K562 (cell line): ENCODE measurements around the gene TBC1D2B.

Experiments used
- ETV6 ChIP-seq, 3 experiments: fragments of 150-350 bp in 1 of 3; sonication (generic) in 1 of 3; formaldehyde crosslinking in 1 of 3; IDR thresholded peaks; 2 replicates each; pipeline versions ENCODE4 v1.6.1 to v1.8.0; 2014 to 2022; ENCODE audit warnings: borderline replicate concordance in 2 of 3, low read depth in 2 of 3, antibody characterized with exemption in 1 of 3, low read length in 1 of 3, mild to moderate bottlenecking in 1 of 3, missing genetic modification reagents in 1 of 3
- FOXM1 ChIP-seq, 2 experiments: fragments of 450-650 bp in 1 of 2; sonication (generic) in 1 of 2; formaldehyde crosslinking in 1 of 2; IDR thresholded peaks; 2 replicates each; pipeline versions ENCODE4 v1.6.1 to v1.9.0; 2017 to 2022; ENCODE audit warnings: low read depth in 2 of 2, mild to moderate bottlenecking in 2 of 2, missing genetic modification reagents in 1 of 2, moderate library complexity in 1 of 2
- POLR2A ChIP-seq: fragments of 450-650 bp; conservative IDR thresholded peaks from 2 replicates; pipeline ENCODE4 v1.6.1; 2016
- RAD21 ChIP-seq, 2 experiments: fragments of 250-450 bp in 1 of 2; fragments of 450-650 bp in 1 of 2; sonication (Bioruptor Pico) in 1 of 2; formaldehyde crosslinking in 1 of 2; IDR thresholded peaks in 1 of 2; conservative IDR thresholded peaks in 1 of 2; 2 replicates each; pipeline versions ENCODE4 v1.4.0 to v1.8.0; 2020 to 2022; ENCODE audit warnings: mild to moderate bottlenecking in 2 of 2, moderate library complexity in 1 of 2
- SIRT6 ChIP-seq: IDR thresholded peaks from one replicate; pipeline ENCODE4 v1.6.1; 2012; ENCODE audit warnings: low read depth, mild to moderate bottlenecking, control low read depth, inconsistent platforms, low read length, moderate library complexity
- SMAD3 ChIP-seq: fragments of 450-650 bp; formaldehyde crosslinking; conservative IDR thresholded peaks from 2 replicates; pipeline ENCODE4 v1.4.0; 2020; ENCODE audit warnings: mild to moderate bottlenecking
- SMARCC2 ChIP-seq: fragments of 450-650 bp; IDR thresholded peaks from 2 replicates; pipeline ENCODE4 v1.6.1; 2017; ENCODE audit warnings: antibody characterized with exemption, moderate library complexity, mild to moderate bottlenecking, low read depth
- TAL1 ChIP-seq: fragments of 450-650 bp; IDR thresholded peaks from 2 replicates; pipeline ENCODE4 v1.6.1; 2016; ENCODE audit warnings: mild to moderate bottlenecking
- ZNF232 ChIP-seq: sonication (generic); formaldehyde crosslinking; IDR thresholded peaks from 2 replicates; pipeline ENCODE4 v1.8.0; 2022; ENCODE audit warnings: mild to moderate bottlenecking, missing genetic modification reagents
- TF ChIP-seq, protein P1 (sequence below), 2 experiments: fragments of 450-650 bp; IDR thresholded peaks; 2 replicates each; pipeline ENCODE4 v1.6.1; 2016
- TF ChIP-seq, protein P2 (sequence below): fragments of 250-450 bp; sonication (Bioruptor Pico); IDR thresholded peaks from 2 replicates; pipeline ENCODE4 v1.4.0; 2020; ENCODE audit warnings: mild to moderate bottlenecking

DNA sequence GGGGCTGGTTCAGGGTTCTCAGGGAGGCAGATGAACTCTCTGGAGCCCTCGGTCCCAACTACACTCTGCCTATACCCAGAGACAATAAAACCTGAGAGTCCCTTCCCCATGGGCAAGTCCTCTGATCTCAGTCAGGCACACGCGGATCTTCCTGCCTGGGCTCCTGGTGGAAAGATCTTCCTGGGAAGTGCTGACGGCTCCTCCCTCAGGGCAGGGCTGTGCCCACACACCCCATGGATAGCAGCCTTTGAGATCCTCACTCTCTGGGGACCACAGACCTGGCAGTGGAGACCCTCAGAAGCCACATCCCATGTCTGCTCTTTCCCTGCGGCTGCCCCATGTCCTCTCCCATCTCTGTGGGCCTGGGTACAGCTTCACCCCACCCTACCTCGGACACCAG, 25.2 kb upstream of the TBC1D2B start:
- no peak for TF ChIP-seq SIRT6
- TF ChIP-seq, protein P1, sequence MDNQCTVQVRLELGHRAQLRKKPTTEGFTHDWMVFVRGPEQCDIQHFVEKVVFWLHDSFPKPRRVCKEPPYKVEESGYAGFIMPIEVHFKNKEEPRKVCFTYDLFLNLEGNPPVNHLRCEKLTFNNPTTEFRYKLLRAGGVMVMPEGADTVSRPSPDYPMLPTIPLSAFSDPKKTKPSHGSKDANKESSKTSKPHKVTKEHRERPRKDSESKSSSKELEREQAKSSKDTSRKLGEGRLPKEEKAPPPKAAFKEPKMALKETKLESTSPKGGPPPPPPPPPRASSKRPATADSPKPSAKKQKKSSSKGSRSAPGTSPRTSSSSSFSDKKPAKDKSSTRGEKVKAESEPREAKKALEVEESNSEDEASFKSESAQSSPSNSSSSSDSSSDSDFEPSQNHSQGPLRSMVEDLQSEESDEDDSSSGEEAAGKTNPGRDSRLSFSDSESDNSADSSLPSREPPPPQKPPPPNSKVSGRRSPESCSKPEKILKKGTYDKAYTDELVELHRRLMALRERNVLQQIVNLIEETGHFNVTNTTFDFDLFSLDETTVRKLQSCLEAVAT (IDR thresholded peaks at IDR 0.05) = no peak
- TF ChIP-seq ZNF232 = no peak
- TF ChIP-seq, protein P2, sequence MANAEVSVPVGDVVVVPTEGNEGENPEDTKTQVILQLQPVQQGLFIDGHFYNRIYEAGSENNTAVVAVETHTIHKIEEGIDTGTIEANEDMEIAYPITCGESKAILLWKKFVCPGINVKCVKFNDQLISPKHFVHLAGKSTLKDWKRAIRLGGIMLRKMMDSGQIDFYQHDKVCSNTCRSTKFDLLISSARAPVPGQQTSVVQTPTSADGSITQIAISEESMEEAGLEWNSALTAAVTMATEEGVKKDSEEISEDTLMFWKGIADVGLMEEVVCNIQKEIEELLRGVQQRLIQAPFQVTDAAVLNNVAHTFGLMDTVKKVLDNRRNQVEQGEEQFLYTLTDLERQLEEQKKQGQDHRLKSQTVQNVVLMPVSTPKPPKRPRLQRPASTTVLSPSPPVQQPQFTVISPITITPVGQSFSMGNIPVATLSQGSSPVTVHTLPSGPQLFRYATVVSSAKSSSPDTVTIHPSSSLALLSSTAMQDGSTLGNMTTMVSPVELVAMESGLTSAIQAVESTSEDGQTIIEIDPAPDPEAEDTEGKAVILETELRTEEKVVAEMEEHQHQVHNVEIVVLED (CRISPR knock-in tag) = no peak
- TF ChIP-seq TAL1 = no peak
- no peak for TF ChIP-seq SMARCC2
- TF ChIP-seq RAD21 (CRISPR knock-in tag; conservative IDR thresholded peaks at IDR 0.05 in 1 of 2, IDR thresholded peaks at IDR 0.05 in 1 of 2) = no peak
- no peak for TF ChIP-seq FOXM1 (IDR thresholded peaks at IDR 0.05; ENCODE audit: low read depth)
- TF ChIP-seq FOXM1 (CRISPR knock-in tag; IDR thresholded peaks at IDR 0.05; ENCODE audit: low read depth) = no peak
- TF ChIP-seq ETV6 (IDR thresholded peaks at IDR 0.05; ENCODE audit: borderline replicate concordance in 1 of 2, low read depth in 2 of 2, low read length in 1 of 2) = no peak
- no peak for TF ChIP-seq ETV6 (CRISPR knock-in tag; IDR thresholded peaks at IDR 0.05; ENCODE audit: borderline replicate concordance)
- TF ChIP-seq SMAD3 (CRISPR knock-in tag) = no peak
- no peak for TF ChIP-seq POLR2A
